Stimulated activated CD8-positive, alpha-beta memory T cell treated with anti-CD3 and anti-CD28 coated beads, Interleukin-2, amount 100 ng/mL, for 1 hour (primary cell): ENCODE results near the gene MBNL2.

ENCODE experiments used
- DNase-seq, 2 donors: peaks; one replicate each; pipeline ENCODE4 v3.0.0-alpha.2; 2020; ENCODE audit warnings: low read depth in 2 of 2

MBNL2 gene

GRCh38 chr13:97327086-97327485 is 105.0 kb downstream of the MBNL2 start:
- no peak for DNase-seq

GRCh38 chr13:97327506-97328221 is 105.5 kb downstream of the MBNL2 start:
- DNase-seq, result no peak

GRCh38 chr13:97328222-97328790 is 106.2 kb downstream of the MBNL2 start:
- no peak for DNase-seq

DNA sequence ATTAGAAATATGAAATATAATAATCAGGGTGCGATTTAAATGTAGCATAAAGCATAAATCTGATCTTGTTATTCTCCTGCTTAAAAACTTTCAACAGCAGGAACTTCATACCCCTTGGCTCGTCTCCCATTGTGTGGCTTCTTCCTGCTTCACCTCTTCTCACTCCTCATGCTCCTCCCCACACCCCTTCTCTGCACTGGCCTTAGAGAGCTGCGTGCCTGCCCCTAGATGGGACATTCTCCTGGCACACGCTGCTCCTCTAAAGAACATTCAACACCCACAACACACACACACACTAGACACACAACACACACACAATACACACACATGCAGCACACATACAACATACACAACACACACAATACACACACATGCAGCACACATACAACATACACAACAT is 107.2 kb downstream of the MBNL2 start:
- DNase-seq, result no peak

DNA sequence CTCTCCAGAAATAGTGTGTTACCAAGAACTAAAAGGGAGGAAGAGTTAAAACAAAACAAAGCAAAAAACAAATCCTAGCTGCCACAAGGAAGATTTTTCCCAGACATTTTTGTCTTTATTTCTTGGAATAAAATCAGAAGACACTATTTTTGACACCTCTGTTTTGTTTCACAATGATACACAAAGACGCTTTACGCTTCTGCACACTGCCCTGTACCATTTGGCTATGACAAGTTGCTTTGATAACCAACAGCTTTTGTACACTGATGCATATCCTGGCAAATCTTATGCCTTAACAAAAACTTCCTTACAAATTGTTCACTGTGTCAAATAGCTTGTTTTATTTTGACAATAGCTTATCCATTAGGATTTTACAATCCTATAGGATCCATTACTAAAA is 108.3 kb downstream of the MBNL2 start:
- no peak for DNase-seq

GRCh38 chr13:97332742-97333141 is 110.6 kb downstream of the MBNL2 start:
- no peak for DNase-seq

DNA sequence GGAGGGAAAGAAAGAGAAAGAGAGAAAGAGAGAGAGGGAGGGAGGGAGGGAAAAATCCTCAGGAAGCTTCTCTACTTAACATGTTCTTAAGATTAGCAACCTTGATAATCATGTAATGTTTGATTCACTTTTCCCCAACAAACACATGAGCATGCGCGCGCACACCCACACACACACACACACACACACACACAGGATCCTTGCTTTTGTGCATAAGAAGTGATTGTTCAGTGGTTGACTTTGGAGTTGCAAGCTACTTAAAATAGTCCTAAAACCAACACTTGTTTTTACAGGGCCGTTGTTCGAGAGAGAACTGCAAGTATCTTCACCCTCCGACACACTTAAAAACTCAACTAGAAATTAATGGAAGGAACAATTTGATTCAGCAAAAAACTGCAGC is 111.8 kb downstream of the MBNL2 start:
- DNase-seq, result no peak

- no peak for DNase-seq
Measured at GRCh38 chr13:97334690-97335089, 112.6 kb downstream of the MBNL2 start.

GRCh38 chr13:97335488-97336134 is 113.5 kb downstream of the MBNL2 start:
- no peak for DNase-seq

GRCh38 chr13:97337985-97338499 is 115.9 kb downstream of the MBNL2 start:
- DNase-seq, result no peak

- no peak for DNase-seq
Measured at GRCh38 chr13:97338571-97338970, 116.4 kb downstream of the MBNL2 start.

DNA sequence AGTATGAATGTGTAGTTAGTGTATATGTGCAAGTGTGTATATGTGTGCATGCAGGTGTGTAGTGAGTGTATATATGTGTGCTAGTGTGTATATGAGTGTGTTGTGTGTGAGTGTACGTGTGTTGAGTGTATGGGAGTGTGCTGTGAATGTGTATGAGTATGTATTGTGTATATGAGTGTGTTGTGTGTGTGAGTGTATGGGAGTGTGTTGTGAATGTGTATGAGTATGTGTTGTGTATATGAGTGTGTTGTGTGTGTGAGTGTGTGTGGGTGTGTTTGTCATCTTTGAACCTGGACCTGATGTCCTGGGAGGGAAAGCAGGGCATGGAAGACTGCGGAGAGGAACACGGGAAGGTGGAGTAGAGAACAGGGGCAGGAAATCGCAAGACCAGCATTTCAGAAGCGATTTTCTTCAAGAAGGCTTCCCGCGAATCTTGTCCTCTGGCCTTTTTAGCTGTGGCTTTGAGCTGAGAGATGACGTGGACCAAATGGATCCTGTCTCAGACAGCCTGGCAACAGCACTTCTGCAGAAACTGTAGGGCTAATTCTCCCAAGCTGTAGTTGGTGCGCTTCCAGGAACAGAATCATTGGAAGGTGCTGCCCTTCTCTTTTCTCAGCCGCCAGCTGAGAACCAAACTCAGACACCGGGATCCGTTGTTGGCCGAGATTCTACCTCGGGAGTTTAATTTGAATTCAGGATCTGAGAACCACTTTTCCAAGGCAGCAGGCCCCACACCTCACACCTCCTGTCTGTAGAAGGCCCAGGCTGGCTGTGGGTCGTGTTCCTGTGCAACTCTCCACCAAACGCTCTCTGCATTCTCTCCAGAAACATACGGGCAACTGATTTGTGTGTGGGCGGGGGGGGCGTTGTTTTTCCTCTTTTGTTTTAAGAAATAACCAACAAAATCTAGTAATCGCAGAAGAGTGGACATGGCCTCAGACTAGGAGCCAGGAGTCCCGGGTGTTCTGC is 117.2 kb downstream of the MBNL2 start:
- no peak for DNase-seq

- no peak for DNase-seq
Measured at GRCh38 chr13:97339988-97340749, 118.0 kb downstream of the MBNL2 start.

DNA sequence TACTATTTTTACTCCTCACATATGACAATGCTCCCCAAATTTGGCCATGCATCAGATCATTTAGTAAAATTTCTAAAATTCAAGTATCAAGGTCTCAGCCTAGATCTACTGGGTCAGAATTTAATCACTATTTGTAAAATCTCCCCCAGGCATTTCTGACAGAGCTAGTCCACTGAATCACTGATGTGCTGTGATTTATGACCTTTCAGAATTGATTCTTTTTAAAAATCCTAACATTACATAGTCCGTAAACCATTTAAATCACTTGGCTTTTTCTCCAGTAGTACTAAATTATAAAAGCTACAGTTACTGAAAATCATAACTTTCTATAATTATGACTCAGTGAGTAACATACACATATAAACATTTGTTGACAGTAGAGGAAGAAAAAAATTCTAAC is 119.0 kb downstream of the MBNL2 start:
- DNase-seq, result no peak

DNA sequence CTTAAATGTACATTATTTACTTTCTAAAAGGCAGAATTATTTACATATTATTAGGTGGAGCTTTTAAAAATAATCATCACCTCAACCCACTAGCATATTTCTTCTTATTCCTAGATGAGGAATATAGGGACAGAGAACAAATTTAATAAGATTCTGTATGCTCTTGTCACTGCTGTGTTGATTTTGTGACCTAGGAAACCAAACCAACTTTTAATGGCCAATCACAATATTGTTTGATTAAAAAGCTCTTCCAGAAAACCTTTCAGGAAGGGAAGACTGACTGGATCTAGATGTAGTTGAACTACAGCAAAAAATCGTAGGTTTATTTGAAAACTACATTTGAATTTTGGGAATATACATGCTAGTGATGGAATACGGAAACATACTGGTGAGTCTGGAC is 120.0 kb downstream of the MBNL2 start:
- DNase-seq, result no peak

DNA sequence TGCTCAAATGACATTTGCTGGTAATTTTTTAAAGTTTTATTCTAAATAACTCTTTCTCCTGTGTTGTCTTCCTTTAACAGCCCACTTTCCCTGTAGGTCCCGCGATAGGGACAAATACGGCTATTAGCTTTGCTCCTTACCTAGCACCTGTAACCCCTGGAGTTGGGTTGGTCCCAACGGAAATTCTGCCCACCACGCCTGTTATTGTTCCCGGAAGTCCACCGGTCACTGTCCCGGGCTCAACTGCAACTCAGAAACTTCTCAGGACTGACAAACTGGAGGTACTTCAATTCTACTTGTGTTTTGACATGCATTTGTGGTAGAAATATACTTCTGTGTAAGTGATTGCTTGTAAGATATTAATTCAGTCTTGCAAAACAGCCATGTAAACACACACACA is 120.8 kb downstream of the MBNL2 start:
- no peak for DNase-seq

DNA sequence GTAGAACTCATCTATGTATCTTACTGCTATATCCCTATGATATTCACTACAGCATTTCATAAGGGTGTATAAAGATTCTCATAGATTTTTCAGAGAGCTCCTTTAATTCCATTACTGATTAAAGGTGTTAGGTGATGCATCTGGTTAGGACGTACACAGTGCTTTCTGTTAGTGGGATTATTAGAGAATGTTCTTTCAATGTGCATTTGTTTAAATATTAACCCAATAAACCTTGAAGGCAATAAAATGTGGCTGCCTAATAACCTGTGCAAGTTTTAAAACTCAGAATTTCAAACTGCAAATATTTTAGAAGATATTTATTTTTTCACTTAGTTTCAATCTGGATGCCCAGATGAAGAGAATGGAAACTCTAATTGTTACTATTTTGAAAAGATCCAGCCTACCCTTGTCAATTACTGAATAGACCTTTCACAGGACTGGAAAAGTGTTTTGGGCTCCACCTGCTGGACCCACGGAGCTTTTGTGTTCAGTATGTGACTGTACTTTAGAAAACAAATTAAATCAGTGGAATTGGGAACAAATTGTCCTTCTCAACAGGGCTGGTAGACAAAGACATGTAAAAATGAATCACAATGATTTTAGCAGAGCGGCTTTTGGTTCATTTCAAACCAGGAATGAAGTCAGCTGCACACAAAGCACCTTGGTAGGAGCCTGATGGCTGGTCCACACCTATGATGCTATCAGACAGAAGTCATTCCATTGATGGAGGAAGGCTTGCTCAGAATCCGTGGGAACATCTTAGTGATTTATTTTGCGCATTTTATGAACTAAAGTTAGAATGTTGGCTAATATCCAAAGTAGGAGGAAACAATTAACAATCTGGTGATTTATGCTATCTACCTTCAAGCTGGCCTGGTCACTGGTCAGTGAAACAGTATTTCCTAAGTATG is 122.4 kb downstream of the MBNL2 start:
- DNase-seq, result peak in 1 of 2 donors; percentile 10

DNA sequence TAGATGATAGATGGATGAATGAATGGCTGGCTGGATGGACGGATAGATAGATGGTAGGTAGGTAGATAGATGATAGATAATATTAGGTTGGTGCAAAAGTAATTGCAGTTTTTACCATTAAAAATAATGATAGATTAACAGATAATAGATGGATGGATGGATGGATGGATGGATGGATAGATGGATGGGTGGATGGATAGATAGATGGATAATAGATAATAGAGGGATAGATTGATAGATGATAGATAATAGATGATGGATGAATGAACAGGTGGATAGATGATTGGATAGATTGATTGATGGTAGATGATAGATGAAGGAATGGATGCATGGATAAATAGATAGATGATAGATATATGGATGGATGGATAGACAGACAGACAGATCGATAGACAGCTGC is 124.0 kb downstream of the MBNL2 start:
- DNase-seq, result no peak

DNA sequence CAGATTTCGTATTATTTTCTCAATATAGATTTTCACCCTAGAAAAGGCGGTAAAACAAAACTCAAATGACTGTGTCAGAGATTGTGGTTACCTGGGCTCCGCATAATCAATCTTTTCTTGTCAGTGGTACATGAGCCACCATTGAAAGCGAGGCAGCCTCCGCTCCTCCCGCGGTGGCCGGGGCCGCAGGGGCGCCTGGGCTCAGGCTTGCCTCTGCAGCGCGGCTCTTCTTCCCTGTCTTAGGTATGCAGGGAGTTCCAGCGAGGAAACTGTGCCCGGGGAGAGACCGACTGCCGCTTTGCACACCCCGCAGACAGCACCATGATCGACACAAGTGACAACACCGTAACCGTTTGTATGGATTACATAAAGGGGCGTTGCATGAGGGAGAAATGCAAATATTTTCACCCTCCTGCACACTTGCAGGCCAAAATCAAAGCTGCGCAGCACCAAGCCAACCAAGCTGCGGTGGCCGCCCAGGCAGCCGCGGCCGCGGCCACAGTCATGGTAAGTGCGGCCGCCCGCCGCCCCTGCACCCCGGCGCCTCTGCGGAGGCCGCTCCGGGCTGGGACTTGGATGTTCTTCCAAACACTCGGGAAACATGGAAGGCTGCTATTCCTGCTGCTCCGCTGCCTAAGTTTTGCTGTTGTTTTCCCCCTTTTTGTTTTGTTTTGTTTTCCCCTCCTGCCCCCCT is 124.6 kb downstream of the MBNL2 start:
- no peak for DNase-seq
